A549 (cell line): Measurements from ENCODE around the gene TUBA1C. TPM values are rescaled to one million over a fixed set of nuclear protein-coding genes. Genes with fewer than 3 reads are reported as not detected.

Source experiments
- BHLHE40 ChIP-seq: IDR thresholded peaks from 2 replicates; pipeline ENCODE4 v1.6.1; 2012; ENCODE audit warnings: low read depth, low read length, inconsistent platforms
- CBX2 ChIP-seq: fragments of 200-600 bp; sonication (generic); IDR thresholded peaks from 2 replicates; pipeline ENCODE4 v1.6.1; 2016; ENCODE audit warnings: low read depth, mild to moderate bottlenecking, borderline replicate concordance
- CHD4 ChIP-seq: fragments of 200-600 bp; sonication (generic); IDR thresholded peaks from 2 replicates; pipeline ENCODE4 v1.6.1; 2016; ENCODE audit warnings: antibody characterized with exemption, mild to moderate bottlenecking, borderline replicate concordance
- CTCF ChIP-seq: fragments of >200 bp; sonication (Bioruptor Twin); formaldehyde crosslinking; IDR thresholded peaks from 3 replicates; pipeline ENCODE4 v1.5.1; 2016
- E2F6 ChIP-seq: IDR thresholded peaks from 2 replicates; pipeline ENCODE4 v1.6.1; 2012; ENCODE audit warnings: low read depth, borderline replicate concordance
- EHF ChIP-seq: fragments of 250-450 bp; sonication (Bioruptor Pico); IDR thresholded peaks from 2 replicates; pipeline ENCODE4 v1.5.0; 2020; ENCODE audit warnings: mild to moderate bottlenecking
- EP300 ChIP-seq, 2 experiments: fragments of >200 bp; sonication (Bioruptor Twin); formaldehyde crosslinking; IDR thresholded peaks; 2 replicates in 1 of 2; 3 replicates in 1 of 2; pipeline ENCODE4 v1.6.1; 2016 to 2017
- ESRRA ChIP-seq: fragments of 150-350 bp; IDR thresholded peaks from 2 replicates; pipeline ENCODE4 v1.6.1; 2014; ENCODE audit warnings: mild to moderate bottlenecking, low read length, borderline replicate concordance
- HDAC2 ChIP-seq: fragments of 200-600 bp; sonication (generic); IDR thresholded peaks from 2 replicates; pipeline ENCODE4 v1.6.1; 2016
- HEYL ChIP-seq: fragments of 250-450 bp; sonication (Bioruptor Pico); IDR thresholded peaks from 2 replicates; pipeline ENCODE4 v1.8.0; 2021; ENCODE audit warnings: mild to moderate bottlenecking, moderate library complexity
- HMGXB4 ChIP-seq: fragments of 250-450 bp; sonication (Bioruptor Pico); IDR thresholded peaks from 2 replicates; pipeline ENCODE4 v1.5.0; 2021; ENCODE audit warnings: mild to moderate bottlenecking, moderate library complexity, borderline replicate concordance
- HOXA7 ChIP-seq: fragments of 250-450 bp; sonication (Bioruptor Pico); IDR thresholded peaks from 2 replicates; pipeline ENCODE4 v1.5.0; 2020; ENCODE audit warnings: mild to moderate bottlenecking, moderate library complexity
- JUNB ChIP-seq: fragments of >200 bp; sonication (Bioruptor Twin); formaldehyde crosslinking; IDR thresholded peaks from 2 replicates; pipeline ENCODE4 v1.6.1; 2016
- MAFK ChIP-seq: fragments of 450-650 bp; IDR thresholded peaks from 2 replicates; pipeline ENCODE4 v1.6.1; 2014; ENCODE audit not compliant: partially characterized antibody
- MAZ ChIP-seq: fragments of 150-350 bp; IDR thresholded peaks from 2 replicates; pipeline ENCODE4 v1.6.1; 2014; ENCODE audit warnings: antibody characterized with exemption, low read depth, low read length, borderline replicate concordance
- MYC ChIP-seq: IDR thresholded peaks from 2 replicates; pipeline ENCODE4 v1.6.1; 2012; ENCODE audit warnings: mild to moderate bottlenecking, inconsistent platforms, low read length, improper control_type of control experiment, borderline replicate concordance
- NFE2L2 ChIP-seq: fragments of 150-350 bp; conservative IDR thresholded peaks from 2 replicates; pipeline ENCODE4 v1.6.1; 2014; ENCODE audit warnings: low read length
- NR3C1 ChIP-seq: fragments of >200 bp; sonication (Bioruptor Twin); formaldehyde crosslinking; IDR thresholded peaks from 3 replicates; pipeline ENCODE4 v1.6.1; 2017
- PHF8 ChIP-seq: fragments of 200-600 bp; sonication (generic); IDR thresholded peaks from 2 replicates; pipeline ENCODE4 v1.6.1; 2016; ENCODE audit warnings: low read depth, mild to moderate bottlenecking, antibody characterized with exemption, moderate library complexity, borderline replicate concordance
- POLR2AphosphoS2 ChIP-seq: conservative IDR thresholded peaks from 2 replicates; pipeline ENCODE4 v1.6.1; 2012; ENCODE audit warnings: low read length, improper control_type of control experiment, inconsistent platforms
- SMC3 ChIP-seq: fragments of >200 bp; sonication (Bioruptor Twin); formaldehyde crosslinking; IDR thresholded peaks from 3 replicates; pipeline ENCODE4 v1.6.1; 2018; ENCODE audit warnings: inconsistent platforms
- TFCP2L1 ChIP-seq: fragments of 250-450 bp; sonication (Bioruptor Pico); IDR thresholded peaks from 2 replicates; pipeline ENCODE4 v1.5.0; 2021; ENCODE audit warnings: mild to moderate bottlenecking
- USF2 ChIP-seq: fragments of 450-650 bp; IDR thresholded peaks from 2 replicates; pipeline ENCODE4 v1.6.1; 2014; ENCODE audit warnings: antibody characterized with exemption
- ZNF302 ChIP-seq: fragments of 250-450 bp; sonication (Bioruptor Pico); IDR thresholded peaks from 2 replicates; pipeline ENCODE4 v1.9.0; 2021; ENCODE audit warnings: inconsistent platforms, mild to moderate bottlenecking, moderate library complexity
- ZSCAN20 ChIP-seq: fragments of 250-450 bp; sonication (Bioruptor Pico); IDR thresholded peaks from 2 replicates; pipeline ENCODE4 v1.8.0; 2022; ENCODE audit warnings: mild to moderate bottlenecking, moderate library complexity
- polyA plus RNA-seq, 4 experiments: library from polyadenylated mRNA; depleted of rRNA in 3 of 4; stranded (reverse); fragments of >200 nt; fragmentation: RNase III in 1 of 4; extraction: RNeasy Plus Mini Kit Qiagen cat#74134 plus additional on column Dnase treatment in 1 of 4; gene quantifications; 2 replicates in 3 of 4; 3 replicates in 1 of 4; pipeline ENCODE4 v1.2.3, GENCODE V29; 2011 to 2017
- TF ChIP-seq, protein P1 (sequence below): fragments of >200 bp; sonication (Bioruptor Twin); formaldehyde crosslinking; IDR thresholded peaks from 3 replicates; pipeline ENCODE4 v1.6.1; 2016

TUBA1C gene
- polyA plus RNA-seq, 2 of the 4 experiments (the other 2 are of a cell fraction): 1,183 to 1,656 TPM

DNA sequence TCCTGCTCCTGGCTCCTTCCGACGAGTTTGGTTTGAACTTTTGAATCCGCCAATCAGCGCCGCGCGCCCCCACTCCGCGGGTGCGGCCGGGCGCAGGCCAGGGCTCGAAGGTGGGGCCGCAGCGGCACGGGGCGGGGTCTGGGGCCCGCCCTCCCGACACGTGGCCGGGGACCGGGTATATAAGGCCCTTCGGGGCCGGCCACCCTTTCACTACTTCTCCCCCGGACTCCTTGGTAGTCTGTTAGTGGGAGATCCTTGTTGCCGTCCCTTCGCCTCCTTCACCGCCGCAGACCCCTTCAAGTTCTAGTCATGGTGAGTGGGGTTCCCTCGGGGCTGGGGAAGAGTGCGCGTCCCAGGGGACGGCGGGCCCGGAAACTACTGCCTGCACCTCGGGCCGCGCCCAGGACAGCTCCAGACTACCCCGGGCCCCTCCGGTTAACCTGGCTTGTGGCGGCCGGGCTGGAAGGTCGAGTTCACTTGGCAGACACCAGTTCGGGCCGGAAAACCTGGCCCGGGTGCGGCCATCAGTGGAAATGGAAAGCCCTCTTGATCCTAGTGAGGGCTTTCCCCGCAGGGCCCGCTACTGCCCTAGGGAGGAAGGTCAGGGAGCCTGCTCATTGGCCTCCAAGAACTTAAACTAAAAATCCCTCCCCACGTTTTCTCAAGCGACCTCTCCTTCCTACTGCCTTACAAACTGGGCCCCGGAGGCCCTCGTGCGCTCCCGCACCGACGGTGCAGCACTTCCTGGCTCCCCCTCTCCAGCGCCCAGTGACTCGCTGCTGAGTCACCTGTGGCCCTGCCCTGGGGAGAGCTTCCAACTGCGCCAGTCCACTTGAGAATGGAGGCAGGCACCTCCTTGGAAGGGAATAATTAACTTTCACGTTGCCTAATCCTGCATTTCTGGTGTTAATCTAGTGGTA is at the start of gene TUBA1C (continued):
- TF ChIP-seq HMGXB4 (no peak), BHLHE40 (no peak), ESRRA (no peak), SMC3 (no peak), USF2 (peak; percentile 80), NR3C1 (no peak), NFE2L2 (no peak), E2F6 (peak; percentile 59; the same call in 1 of the 2 replicates), EP300 (IDR thresholded peaks at IDR 0.05) (no peak), CHD4 (no peak), HOXA7 (CRISPR knock-in tag) (peak; percentile 77), CTCF (no peak), POLR2AphosphoS2 (no peak; the same call in 1 of the 2 replicates), ZNF302 (CRISPR knock-in tag) (no peak), HEYL (CRISPR knock-in tag) (no peak), CBX2 (no peak), TFCP2L1 (CRISPR knock-in tag) (peak; percentile 77; the same call in 1 of the 2 replicates), MAFK (peak; percentile 36), JUNB (peak; percentile 80), EHF (CRISPR knock-in tag) (no peak), HDAC2 (no peak), ZSCAN20 (CRISPR knock-in tag) (no peak), PHF8 (peak; percentile 100), MAZ (peak; percentile 57; the same call in 1 of the 2 replicates), MYC (peak; percentile 92)
- TF ChIP-seq, protein P1, sequence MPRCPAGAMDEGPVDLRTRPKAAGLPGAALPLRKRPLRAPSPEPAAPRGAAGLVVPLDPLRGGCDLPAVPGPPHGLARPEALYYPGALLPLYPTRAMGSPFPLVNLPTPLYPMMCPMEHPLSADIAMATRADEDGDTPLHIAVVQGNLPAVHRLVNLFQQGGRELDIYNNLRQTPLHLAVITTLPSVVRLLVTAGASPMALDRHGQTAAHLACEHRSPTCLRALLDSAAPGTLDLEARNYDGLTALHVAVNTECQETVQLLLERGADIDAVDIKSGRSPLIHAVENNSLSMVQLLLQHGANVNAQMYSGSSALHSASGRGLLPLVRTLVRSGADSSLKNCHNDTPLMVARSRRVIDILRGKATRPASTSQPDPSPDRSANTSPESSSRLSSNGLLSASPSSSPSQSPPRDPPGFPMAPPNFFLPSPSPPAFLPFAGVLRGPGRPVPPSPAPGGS: peak; percentile 99
